Mucosa of rectum (tissue), 2 donors: ENCODE data around the gene GNPNAT1.
A peak's percentile ranks its signal among the peaks of the same experiment; 100 is the strongest.
"Not testable (repeated sequence)": the region's sequence is repeated elsewhere in the genome, so short reads cannot be mapped to it uniquely, and the experiment has no call there.

Source experiments
- H3K27ac ChIP-seq, 2 donors: one replicate each; pipeline ENCODE4 v1.7.0; 2013; ENCODE audit warnings: inconsistent platforms in 2 of 2, low read depth in 2 of 2, low read length in 2 of 2
- H3K27me3 ChIP-seq, 2 donors: one replicate each; pipeline ENCODE4 v1.7.0; 2013; ENCODE audit warnings: low read length in 2 of 2; ENCODE audit not compliant: control insufficient read depth in 2 of 2, insufficient read depth in 2 of 2
- H3K36me3 ChIP-seq, 2 donors: one replicate each; pipeline ENCODE4 v1.7.0; 2013; ENCODE audit warnings: low read length in 2 of 2; ENCODE audit not compliant: control insufficient read depth in 2 of 2, insufficient read depth in 2 of 2
- H3K4me1 ChIP-seq, 2 donors: one replicate each; pipeline ENCODE4 v1.7.0; 2013; ENCODE audit warnings: low read length in 2 of 2, mild to moderate bottlenecking in 1 of 2; ENCODE audit not compliant: control insufficient read depth in 2 of 2, insufficient read depth in 2 of 2
- H3K4me3 ChIP-seq, 2 donors: one replicate each; pipeline ENCODE4 v1.7.0; 2013; ENCODE audit warnings: low read length in 2 of 2
- H3K9ac ChIP-seq, 2 donors: one replicate each; pipeline ENCODE4 v1.7.0; 2013; ENCODE audit warnings: low read length in 2 of 2, low read depth in 1 of 2, mild to moderate bottlenecking in 1 of 2
- H3K9me3 ChIP-seq, 2 donors: one replicate each; pipeline ENCODE4 v1.7.0; 2013; ENCODE audit warnings: low read length in 2 of 2; ENCODE audit not compliant: control insufficient read depth in 2 of 2
- donor health status: healthy.
- donor health status: Normal muscosa, but diverticular disease.

Gene GNPNAT1

DNA sequence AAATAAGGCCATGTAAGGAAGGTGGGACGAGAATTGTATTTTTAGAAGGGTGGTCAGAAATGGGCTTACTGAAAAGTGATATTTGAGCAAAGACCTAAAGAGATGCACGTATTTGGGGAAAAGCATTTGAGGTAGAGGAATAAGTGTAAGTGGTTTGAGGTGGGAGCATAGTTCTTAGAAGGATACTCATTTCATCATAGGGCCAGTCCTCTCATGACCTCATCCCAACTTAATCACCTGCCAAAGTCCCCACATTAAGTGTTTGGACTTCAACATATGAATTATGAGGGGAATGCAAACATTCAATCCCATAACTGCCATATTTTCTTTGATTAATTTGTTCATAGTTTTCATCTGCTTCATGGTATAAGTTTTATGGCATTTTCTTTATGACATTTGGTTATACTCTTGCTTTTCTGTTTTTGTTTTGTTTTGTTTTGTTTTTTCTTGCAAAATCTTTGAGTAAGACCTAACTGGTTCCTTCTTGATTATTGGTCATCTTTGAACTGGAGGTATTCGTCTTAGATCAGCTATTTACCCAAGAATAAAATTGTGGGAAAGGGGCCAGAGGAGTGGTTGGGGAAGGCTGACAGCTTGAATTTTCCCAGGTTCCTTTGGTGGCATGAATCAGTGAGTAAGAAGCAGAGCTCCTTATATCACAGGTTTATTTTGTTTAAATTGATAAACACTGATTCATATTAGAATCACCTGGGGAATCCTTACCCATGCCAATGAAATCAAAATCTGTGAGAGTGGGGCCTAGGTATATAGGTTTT, 24.2 kb downstream of the GNPNAT1 start:
- Histone ChIP-seq H3K9ac (no peak overlapping the region), H3K4me1 (no peaks in the 10 kb centered on the region), H3K27me3 (no peaks in the 10 kb centered on the region), H3K36me3 (peaks cover 24 to 25% of the 10 kb centered on the region in 2 donors), H3K9me3 (no peaks in the 10 kb centered on the region), H3K27ac (no peak overlapping the region), H3K4me3 (no peak overlapping the region)

DNA sequence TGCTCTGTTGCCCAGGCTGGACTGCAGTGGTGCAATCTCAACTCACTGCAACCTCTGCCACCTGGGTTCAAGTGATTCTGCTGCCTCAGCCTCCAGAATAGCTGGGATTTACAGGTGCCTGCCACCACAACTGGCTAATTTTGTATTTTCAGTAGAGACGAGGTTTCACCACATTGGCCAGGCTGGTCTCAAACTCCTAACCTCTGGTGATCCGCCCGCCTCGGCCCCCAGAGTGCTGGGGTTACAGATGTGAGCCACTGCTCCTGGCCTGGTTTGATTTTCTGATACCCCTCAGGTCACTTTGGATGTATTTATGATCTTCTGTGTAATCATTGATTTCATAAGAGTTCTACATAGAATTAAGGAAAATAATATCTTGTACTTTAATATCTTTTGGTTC, 28.5 kb downstream of the GNPNAT1 start:
- H3K9me3 ChIP-seq, H3K4me3 ChIP-seq, H3K27ac ChIP-seq, H3K9ac ChIP-seq, H3K4me1 ChIP-seq, H3K27me3 ChIP-seq: not testable (repeated sequence)
- peaks cover 11 to 19% of the 10 kb centered on the region in 2 donors for H3K36me3 ChIP-seq

DNA sequence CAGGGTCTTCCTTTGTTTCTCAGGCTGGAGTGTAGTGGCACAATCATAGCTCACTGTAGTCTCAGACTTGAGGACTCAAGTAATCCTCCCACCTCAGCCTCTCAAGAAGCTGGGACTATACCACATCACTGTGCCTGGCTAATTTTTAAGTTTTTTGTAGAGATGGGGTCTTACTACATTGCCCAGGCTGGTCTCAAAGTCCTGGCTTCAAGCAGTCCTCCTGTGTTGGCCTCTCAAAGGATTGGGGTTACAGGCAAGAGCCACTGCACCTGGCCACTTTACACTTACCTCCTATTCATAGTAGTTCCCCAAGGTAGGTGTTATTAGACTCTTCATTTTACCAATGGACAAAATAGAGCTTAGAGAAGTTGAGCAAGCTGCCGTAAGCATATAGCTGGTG, 32.3 kb downstream of the GNPNAT1 start:
- H3K9me3 ChIP-seq: no peaks in the 10 kb centered on the region
- no peak overlapping the region for H3K9ac ChIP-seq
- no peaks in the 10 kb centered on the region for H3K27me3 ChIP-seq
- H3K36me3 ChIP-seq: peaks cover 6 to 17% of the 10 kb centered on the region in 2 donors
- no peak overlapping the region for H3K4me3 ChIP-seq
- no peaks in the 10 kb centered on the region for H3K4me1 ChIP-seq
- no peak overlapping the region for H3K27ac ChIP-seq

DNA sequence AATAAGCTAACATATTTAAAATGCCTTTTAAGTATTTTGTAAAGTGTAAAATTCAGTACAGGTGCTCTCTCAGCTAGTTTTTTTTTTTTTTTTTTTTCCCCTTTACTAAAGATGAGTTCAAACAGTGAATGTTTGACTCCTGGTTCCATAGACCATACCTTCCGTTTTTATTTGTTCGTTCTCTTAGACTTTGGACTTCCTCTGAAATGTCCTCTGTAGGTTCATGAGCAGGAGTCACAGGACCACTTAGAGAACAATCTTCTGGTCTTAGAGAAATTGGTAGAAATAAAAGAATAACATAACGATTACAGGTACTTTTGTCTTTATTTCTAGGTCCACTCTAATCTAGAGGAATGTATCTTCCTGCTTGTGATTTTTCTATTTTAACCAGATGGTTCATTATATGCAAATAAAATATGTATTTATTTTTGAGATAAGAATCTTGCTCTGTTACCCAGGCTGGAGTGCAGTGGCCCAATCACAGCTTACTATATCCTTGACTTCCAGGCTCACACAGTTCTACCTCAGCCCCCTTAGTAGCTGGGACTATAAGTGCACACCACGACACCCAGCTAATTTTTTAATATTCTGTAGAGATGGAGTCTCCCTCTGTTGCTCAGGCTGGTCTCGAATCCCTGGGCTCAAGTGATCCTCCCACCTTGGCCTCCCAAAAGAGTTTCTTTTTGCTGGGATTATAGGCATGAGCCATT, 35.6 kb downstream of the GNPNAT1 start:
- H3K27ac ChIP-seq: no peak overlapping the region
- no peak overlapping the region for H3K4me3 ChIP-seq

DNA sequence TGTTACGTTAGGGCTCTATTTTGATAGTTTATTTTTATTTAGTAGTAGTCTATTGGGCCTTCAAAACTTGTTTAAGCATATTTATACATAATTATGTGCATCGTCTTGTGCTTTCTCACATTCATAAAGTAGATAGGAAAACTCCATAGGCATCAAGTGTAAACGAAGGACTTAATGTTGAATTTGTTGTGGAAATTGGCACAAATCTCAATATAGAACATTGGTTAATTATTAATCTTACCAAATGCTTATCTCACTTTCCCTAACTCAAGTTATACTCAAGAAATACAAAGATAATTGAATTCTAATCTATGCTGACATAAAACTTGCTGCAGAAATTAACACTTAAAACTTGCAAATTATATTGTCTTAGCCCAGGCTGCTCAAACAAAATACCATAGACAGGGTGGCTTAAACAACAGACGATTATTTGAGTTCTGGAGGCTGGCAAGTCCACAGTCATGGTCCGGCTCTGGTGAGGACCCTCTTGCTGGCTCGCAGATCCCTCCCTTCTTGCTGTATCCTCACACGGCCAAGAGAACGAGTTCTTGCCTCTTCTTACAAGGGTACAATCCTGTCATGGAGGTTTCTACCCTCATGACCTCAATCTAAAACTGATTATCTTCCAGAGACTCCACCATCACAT, 42.6 kb downstream of the GNPNAT1 start:
- H3K9ac ChIP-seq: no peak overlapping the region
- no peaks in the 10 kb centered on the region for H3K27me3 ChIP-seq
- H3K27ac ChIP-seq: no peak overlapping the region
- no peak overlapping the region for H3K4me3 ChIP-seq
- H3K4me1 ChIP-seq: no peaks in the 10 kb centered on the region
- peaks cover 22 to 34% of the 10 kb centered on the region in 2 donors for H3K36me3 ChIP-seq
- H3K9me3 ChIP-seq: no peaks in the 10 kb centered on the region

More for the DNA sequence above, 35.6 kb downstream of the GNPNAT1 start:
- no peaks in the 10 kb centered on the region for H3K9me3 ChIP-seq
- H3K9ac ChIP-seq: no peak overlapping the region
- H3K27me3 ChIP-seq: no peaks in the 10 kb centered on the region
- peaks cover 9 to 17% of the 10 kb centered on the region in 2 donors for H3K36me3 ChIP-seq
- H3K4me1 ChIP-seq: no peaks in the 10 kb centered on the region

DNA sequence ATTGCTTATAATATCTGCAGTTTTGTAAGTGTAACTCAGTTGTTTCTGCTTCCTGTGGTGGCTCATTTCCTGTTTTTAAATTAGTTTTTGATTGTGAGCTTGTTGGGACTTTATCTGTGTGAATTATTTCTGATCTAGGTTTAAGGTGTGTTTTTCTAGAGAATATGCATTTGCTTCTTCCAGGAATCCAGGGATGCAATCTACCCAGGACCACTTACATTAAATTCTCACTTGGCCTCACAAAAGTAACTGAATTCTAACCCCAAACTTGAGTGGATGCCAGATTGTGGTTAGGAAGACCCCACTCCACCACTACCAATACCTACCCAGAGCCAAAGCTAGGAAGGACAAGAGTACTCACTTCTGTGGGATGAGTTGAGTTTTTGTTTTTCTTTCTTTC, 49.5 kb downstream of the GNPNAT1 start:
- H3K9ac ChIP-seq: no peak overlapping the region
- peak overlapping the region; percentile 70 to 75 for H3K27ac ChIP-seq
- H3K4me1 ChIP-seq: no peaks in the 10 kb centered on the region

DNA sequence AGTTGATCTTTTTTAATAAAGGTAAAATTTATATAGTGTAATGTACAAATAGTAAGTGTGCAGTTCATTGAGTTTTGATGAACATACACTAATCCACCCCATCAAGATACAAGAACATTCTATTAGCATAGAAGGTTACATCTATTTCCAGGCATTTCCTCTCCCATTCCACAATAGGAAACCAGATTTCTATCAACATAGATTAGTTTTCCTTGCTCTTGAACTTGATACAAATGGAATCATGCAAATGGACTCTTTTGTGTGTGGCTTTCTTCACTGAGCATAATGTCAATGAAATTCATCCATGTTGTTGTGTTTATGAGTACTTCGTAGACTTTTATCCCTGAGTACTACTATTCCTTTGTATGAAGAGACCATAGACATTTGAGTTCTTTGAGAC, 50.7 kb downstream of the GNPNAT1 start:
- peaks cover 0 to 6% of the 10 kb centered on the region in 2 donors for H3K36me3 ChIP-seq
- no peaks in the 10 kb centered on the region for H3K4me1 ChIP-seq
- no peak overlapping the region for H3K9ac ChIP-seq
- no peak overlapping the region for H3K27ac ChIP-seq
- H3K27me3 ChIP-seq: no peaks in the 10 kb centered on the region
- H3K4me3 ChIP-seq: no peak overlapping the region
- no peaks in the 10 kb centered on the region for H3K9me3 ChIP-seq

More for the DNA sequence above, 49.5 kb downstream of the GNPNAT1 start:
- Histone ChIP-seq H3K36me3 (peaks cover 6 to 9% of the 10 kb centered on the region in 2 donors), H3K27me3 (no peaks in the 10 kb centered on the region), H3K9me3 (no peaks in the 10 kb centered on the region), H3K4me3 (peak overlapping the region in 1 of 2 donors; percentile 13)

DNA sequence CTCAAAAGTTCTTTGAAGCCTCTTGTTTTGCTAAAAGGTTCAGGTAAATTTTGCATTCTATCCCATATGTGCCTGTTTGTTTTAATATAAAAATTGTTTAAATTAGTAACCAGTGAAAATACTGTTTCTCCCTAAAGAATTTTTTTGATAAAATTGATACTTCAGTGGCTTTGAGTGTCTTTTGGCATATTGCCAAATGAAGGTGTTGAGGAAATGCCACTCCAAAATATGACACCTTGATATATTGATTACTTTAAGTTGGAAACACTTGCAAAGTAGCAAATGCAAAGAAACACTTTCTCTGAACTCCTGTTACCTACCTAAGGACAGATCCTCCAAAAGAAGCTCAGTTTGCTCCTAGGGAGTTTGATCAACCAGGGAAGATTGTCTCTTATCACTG, 53.0 kb downstream of the GNPNAT1 start:
- Histone ChIP-seq H3K36me3 (peaks cover 0 to 1% of the 10 kb centered on the region in 2 donors), H3K27me3 (no peaks in the 10 kb centered on the region), H3K27ac (no peak overlapping the region), H3K4me3 (no peak overlapping the region), H3K9ac (no peak overlapping the region), H3K4me1 (no peaks in the 10 kb centered on the region), H3K9me3 (no peaks in the 10 kb centered on the region)

DNA sequence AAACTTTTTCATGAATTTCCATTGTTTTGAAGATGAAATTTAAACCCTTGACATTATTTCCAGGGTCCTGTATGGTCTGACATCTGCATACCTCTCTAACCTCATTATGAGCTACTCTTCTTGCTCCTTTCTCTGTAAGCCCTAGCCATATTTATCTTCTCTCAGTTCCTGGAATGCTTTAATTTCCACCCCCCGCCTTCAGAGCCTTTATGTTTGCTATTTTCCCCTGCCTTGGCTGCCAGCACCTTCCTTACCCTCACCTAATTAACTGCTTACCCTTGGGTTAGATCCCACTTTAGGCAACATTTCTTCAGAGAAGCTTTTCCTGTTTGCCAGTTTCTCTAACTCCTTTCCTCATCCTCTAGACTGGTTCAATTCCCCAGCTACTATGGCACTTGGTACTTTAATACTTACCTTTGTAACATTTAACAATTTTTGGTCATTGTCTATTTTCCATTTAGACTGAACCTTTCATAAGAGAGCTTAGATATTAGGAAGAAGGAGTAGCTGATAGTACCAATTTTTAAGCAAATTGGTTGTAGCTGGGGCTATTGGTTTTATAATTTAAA, 55.4 kb downstream of the GNPNAT1 start:
- no peaks in the 10 kb centered on the region for H3K4me1 ChIP-seq
- H3K9me3 ChIP-seq: no peaks in the 10 kb centered on the region
- H3K4me3 ChIP-seq: no peak overlapping the region
- H3K36me3 ChIP-seq: peaks cover 0 to 5% of the 10 kb centered on the region in 2 donors
- H3K27ac ChIP-seq: no peak overlapping the region
- H3K27me3 ChIP-seq: no peaks in the 10 kb centered on the region
- H3K9ac ChIP-seq: no peak overlapping the region

DNA sequence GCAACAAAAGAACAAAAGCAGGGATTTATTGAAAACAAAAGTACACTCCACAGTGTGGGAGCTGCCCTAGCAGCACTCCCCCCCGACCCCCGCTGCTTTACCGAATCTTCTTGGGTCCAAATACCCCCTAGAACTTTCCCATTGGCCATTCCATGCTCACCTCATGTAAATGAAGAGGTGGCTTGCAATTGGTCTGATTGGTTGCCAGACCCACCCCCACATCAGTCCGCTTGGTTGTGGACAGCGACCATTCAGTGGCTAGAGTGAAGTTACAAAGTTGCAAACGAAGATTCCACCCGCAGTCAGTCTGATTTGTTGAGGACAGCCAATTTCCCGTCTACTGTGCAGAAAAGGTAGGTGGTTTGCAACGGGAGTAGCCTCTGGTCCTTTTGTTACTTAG, 57.6 kb downstream of the GNPNAT1 start:
- no peak overlapping the region for H3K9ac ChIP-seq
- H3K27me3 ChIP-seq: no peaks in the 10 kb centered on the region
- no peak overlapping the region for H3K27ac ChIP-seq
- no peak overlapping the region for H3K4me3 ChIP-seq
- no peaks in the 10 kb centered on the region for H3K4me1 ChIP-seq
- H3K36me3 ChIP-seq: peaks cover 0 to 5% of the 10 kb centered on the region in 2 donors
- H3K9me3 ChIP-seq: no peaks in the 10 kb centered on the region
